IPS-NIHi7 (cell line): Measurements from ENCODE around the gene CCNE1.

ENCODE experiments used
- DNase-seq: peaks from one replicate; pipeline ENCODE4 v3.0.0; 2012; ENCODE audit warnings: mixed read lengths; ENCODE audit errors: extremely low spot score

Gene CCNE1

GRCh38 chr19:29844891-29845573 lies 33.2 kb downstream of the CCNE1 start:
- DNase-seq = peak; percentile 88

- DNase-seq = no peak
These were observed 33.9 kb downstream of the CCNE1 start for GRCh38 chr19:29845574-29846176.

- no peak for DNase-seq
These were observed 37.4 kb downstream of the CCNE1 start for GRCh38 chr19:29849208-29849607.

GRCh38 chr19:29850482-29850881 lies 38.7 kb downstream of the CCNE1 start:
- no peak for DNase-seq

GRCh38 chr19:29851769-29852521 lies 40.2 kb downstream of the CCNE1 start:
- no peak for DNase-seq

GRCh38 chr19:29854033-29854432 lies 42.2 kb downstream of the CCNE1 start:
- no peak for DNase-seq

- DNase-seq = no peak
These were observed 43.3 kb downstream of the CCNE1 start for GRCh38 chr19:29855087-29855486.

GRCh38 chr19:29855741-29856500 lies 44.1 kb downstream of the CCNE1 start:
- no peak for DNase-seq

GRCh38 chr19:29858000-29858596 lies 46.3 kb downstream of the CCNE1 start:
- DNase-seq = peak; percentile 75

GRCh38 chr19:29858621-29859020 lies 46.8 kb downstream of the CCNE1 start:
- no peak for DNase-seq

- no peak for DNase-seq
These were observed 48.7 kb downstream of the CCNE1 start for GRCh38 chr19:29860492-29860891.

- DNase-seq = no peak
These were observed 49.8 kb downstream of the CCNE1 start for GRCh38 chr19:29861574-29861973.

- no peak for DNase-seq
These were observed 54.2 kb downstream of the CCNE1 start for GRCh38 chr19:29866011-29866410.

- DNase-seq = no peak
These were observed 56.2 kb downstream of the CCNE1 start for GRCh38 chr19:29867984-29868383.

GRCh38 chr19:29871143-29871542 lies 59.4 kb downstream of the CCNE1 start:
- no peak for DNase-seq

GRCh38 chr19:29872224-29872731 lies 60.5 kb downstream of the CCNE1 start:
- peak; percentile 69 for DNase-seq

GRCh38 chr19:29873024-29873800 lies 61.4 kb downstream of the CCNE1 start:
- DNase-seq = peak; percentile 87
